ENCODE data around the gene ABLIM1. TPM values are rescaled to one million over a fixed set of nuclear protein-coding genes. Genes with fewer than 3 reads are reported as not detected.

The ABLIM1 gene
- total RNA-seq, 2 donors from 2014 or later = 141 to 184 TPM

DNA sequence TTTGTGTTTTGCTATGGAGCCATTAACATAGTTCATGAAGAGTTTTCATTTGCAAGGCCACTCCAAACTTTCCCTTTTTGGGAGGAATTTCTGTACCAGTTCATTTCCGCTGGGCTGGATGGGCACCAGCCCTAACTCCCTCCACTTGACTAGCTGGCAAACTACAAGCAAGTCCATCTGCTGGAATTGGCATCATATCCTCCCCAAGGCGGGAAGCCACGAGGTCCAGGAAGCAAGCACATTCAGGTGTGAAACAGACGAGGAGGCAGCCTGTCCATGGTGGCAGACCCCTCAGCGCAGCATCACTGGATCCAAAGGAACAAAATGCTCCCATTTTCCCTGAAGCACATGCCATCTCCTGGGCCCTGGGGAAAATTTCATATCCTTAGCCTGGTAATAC, 125.8 kb downstream of the ABLIM1 start:
- H3K36me3 Mint-ChIP-seq (ENCODE audit: low read depth) = no peaks in the 10 kb centered on the region
- H3K9me3 ChIP-seq (ENCODE audit: control insufficient read depth, low read length, poor library complexity, severe bottlenecking) = no peaks in the 10 kb centered on the region
- no peak for ATAC-seq

DNA sequence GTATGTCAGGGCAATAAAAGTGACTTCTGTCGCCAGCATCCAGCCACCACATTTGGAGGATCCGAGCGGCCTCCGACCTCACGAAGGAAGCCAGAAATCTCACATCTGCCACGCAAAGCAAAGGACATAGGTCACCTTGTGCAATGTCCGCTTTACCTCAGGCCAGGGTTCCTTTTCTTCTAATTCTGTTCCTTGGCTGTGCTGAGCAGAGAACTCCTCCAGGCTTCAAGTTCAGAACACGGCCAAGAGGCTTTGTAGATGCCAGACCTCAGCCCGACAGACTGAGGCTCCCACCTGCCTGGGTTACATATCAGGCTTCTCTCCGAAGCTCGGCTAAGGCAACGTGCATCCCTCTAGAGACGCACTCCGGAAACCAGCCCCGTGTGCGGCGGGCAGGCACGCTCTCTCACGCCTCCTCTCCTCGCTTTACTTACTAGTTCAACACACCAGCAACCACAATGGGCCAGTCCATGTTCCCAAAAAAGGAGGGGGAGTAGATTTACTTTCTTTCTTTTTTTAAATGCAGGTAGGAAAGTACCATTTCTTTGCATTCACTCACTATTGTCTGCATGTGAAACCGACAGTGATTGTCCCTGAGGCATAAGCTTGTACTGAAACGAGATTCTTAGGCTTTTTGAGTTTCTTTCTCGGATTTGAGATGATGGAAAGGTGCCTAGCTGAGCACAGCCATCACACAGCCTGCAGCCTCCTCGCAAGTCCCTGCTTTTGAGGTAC, 131.4 kb downstream of the ABLIM1 start:
- peaks cover 3% of the 10 kb centered on the region for H3K36me3 Mint-ChIP-seq (ENCODE audit: low read depth)
- ATAC-seq = peak; percentile 96
- peaks cover 36% of the 10 kb centered on the region for H3K4me1 Mint-ChIP-seq
- H3K27me3 Mint-ChIP-seq = no peaks in the 10 kb centered on the region
- peak overlapping the region; percentile 98 for H3K4me3 Mint-ChIP-seq
- no peaks in the 10 kb centered on the region for H3K9me3 ChIP-seq (ENCODE audit: control insufficient read depth, low read length, poor library complexity, severe bottlenecking)
- peak; percentile 65 to 82 (median 78) for DNase-seq
- H3K27ac Mint-ChIP-seq = peak overlapping the region; percentile 100

More for the DNA sequence above, 125.8 kb downstream of the ABLIM1 start:
- no peaks in the 10 kb centered on the region for H3K27me3 Mint-ChIP-seq
- H3K4me3 Mint-ChIP-seq = no peak overlapping the region
- DNase-seq = no peak
- no peak overlapping the region for H3K27ac Mint-ChIP-seq
- peaks cover 6% of the 10 kb centered on the region for H3K4me1 Mint-ChIP-seq

DNA sequence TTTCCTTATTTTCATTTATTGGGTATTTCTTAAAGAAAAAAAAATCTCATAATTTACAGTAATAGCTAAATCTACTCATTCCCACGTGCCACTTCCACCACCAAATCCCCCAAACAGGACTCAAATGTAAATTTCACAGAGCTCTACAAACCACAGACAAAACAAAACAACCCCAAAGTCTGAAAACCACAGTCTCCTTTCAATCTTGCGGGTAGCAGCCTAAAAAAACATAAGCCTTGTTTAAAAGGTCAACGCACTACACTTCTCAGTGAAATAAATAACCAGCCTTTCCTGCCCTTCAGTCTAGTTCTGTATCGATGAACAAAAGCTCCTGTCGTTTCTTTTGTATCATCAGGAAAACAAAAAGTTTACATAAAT, 132.0 kb downstream of the ABLIM1 start:
- H3K4me1 Mint-ChIP-seq = peaks cover 42% of the 10 kb centered on the region
- peak overlapping the region; percentile 100 for H3K27ac Mint-ChIP-seq
- peaks cover 5% of the 10 kb centered on the region for H3K36me3 Mint-ChIP-seq (ENCODE audit: low read depth)
- ATAC-seq (peak; percentile 53), DNase-seq (no peak)
- H3K27me3 Mint-ChIP-seq = no peaks in the 10 kb centered on the region
- H3K4me3 Mint-ChIP-seq = peak overlapping the region; percentile 98
- H3K9me3 ChIP-seq (ENCODE audit: control insufficient read depth, low read length, poor library complexity, severe bottlenecking) = no peaks in the 10 kb centered on the region

DNA sequence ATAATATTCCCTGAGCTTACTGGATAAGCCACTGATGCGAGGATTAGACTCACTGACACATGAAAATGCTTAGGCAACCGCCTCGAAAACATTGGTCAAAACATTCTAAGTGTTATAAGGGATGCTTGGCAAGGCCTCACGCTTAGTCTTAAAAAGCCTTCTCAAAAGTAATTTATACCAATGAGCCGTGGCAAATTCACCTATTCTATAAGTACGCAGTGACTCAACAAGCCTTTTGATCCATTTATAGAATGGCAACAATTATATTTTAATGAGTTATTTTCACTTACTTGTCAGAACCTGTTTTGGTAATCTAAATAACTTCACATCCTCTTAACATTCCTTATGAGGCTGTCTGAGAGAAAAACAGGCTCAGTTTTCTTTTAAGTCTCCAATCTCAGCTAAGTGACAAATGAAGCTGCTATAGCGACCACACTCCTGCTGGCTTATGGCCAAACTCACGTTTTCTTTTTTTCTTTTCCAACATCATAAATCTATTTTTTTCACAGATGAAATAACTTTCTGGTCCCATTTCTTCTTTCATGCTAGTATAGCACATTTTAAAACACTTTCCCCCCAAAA, 132.6 kb downstream of the ABLIM1 start:
- no peaks in the 10 kb centered on the region for H3K27me3 Mint-ChIP-seq
- ATAC-seq (no peak), DNase-seq (no peak)

DNA sequence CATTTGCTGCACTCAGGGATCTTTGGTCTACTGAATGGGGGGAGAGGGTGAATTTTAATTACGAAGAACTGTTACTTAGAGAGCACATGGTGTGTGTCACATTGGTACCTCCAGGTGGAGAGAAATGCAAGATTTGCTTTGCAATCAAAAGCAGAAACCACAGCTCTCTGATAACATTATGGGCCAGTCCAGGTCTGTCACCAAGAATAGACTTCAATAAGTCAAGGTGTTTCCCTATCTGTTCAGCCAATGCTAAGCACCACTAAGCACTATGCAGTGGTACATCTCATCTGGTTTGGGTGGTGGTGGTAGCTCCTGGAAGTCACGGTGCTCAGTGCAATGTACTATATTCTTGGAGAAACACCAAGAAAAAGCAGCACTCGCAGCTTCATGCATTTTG, 134.2 kb downstream of the ABLIM1 start:
- ATAC-seq (no peak), DNase-seq (no peak)
- peaks cover 57% of the 10 kb centered on the region for H3K4me1 Mint-ChIP-seq
- no peaks in the 10 kb centered on the region for H3K27me3 Mint-ChIP-seq
- H3K9me3 ChIP-seq (ENCODE audit: control insufficient read depth, low read length, poor library complexity, severe bottlenecking) = no peaks in the 10 kb centered on the region
- H3K4me3 Mint-ChIP-seq = peak overlapping the region; percentile 98
- H3K36me3 Mint-ChIP-seq (ENCODE audit: low read depth) = peaks cover 8% of the 10 kb centered on the region
- peak overlapping the region; percentile 100 for H3K27ac Mint-ChIP-seq

More for the DNA sequence above, 132.6 kb downstream of the ABLIM1 start:
- no peaks in the 10 kb centered on the region for H3K9me3 ChIP-seq (ENCODE audit: control insufficient read depth, low read length, poor library complexity, severe bottlenecking)
- peaks cover 6% of the 10 kb centered on the region for H3K36me3 Mint-ChIP-seq (ENCODE audit: low read depth)
- H3K4me3 Mint-ChIP-seq = peak overlapping the region; percentile 98
- H3K27ac Mint-ChIP-seq = peak overlapping the region; percentile 100
- peaks cover 45% of the 10 kb centered on the region for H3K4me1 Mint-ChIP-seq

DNA sequence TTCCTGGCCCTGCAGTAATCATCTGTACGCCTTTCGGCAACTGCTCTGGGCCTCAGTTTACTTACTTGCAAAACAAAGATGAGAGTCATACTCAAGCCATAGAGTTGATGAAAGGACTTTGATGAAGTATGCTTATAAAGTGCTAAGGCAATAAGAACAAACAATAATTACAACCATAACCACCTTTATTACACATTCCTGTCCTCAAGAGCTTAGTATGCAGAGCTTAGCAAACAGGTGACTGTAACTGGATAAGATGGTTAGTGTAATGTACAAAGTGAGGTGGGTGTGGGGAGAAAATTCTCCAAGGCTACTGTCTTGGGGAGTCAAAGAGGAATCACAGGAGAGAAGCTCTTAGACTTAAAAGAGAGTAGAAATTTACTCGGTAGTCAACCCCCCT, 136.8 kb downstream of the ABLIM1 start:
- Mint-ChIP-seq H3K4me1 (peaks cover 74% of the 10 kb centered on the region), H3K27ac (peak overlapping the region; percentile 100), H3K36me3 (ENCODE audit: low read depth) (peaks cover 6% of the 10 kb centered on the region), H3K4me3 (peak overlapping the region; percentile 86), H3K27me3 (no peaks in the 10 kb centered on the region)
- no peaks in the 10 kb centered on the region for H3K9me3 ChIP-seq (ENCODE audit: control insufficient read depth, low read length, poor library complexity, severe bottlenecking)
- ATAC-seq = no peak
- no peak for DNase-seq

DNA sequence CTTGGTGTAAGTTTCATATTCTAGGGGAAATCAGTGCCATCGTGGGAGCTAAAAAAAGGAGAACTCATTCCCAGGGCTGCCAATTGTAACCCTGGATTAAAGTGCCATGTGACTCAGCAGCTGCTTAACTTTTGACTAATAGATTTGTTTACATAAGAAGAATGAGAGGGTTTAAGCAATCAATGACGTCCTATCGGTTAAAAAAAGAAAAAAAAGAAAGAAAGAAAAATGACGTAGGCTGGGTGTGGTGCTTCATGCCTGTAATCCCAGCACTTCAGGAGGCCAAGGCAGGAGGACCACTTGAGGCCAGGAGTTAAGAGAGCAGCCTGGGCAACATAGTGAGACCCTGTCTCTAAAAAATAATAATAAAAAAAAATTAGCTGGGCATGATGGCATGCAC, 137.6 kb downstream of the ABLIM1 start:
- peaks cover 78% of the 10 kb centered on the region for H3K4me1 Mint-ChIP-seq
- H3K27me3 Mint-ChIP-seq = no peaks in the 10 kb centered on the region
- no peaks in the 10 kb centered on the region for H3K9me3 ChIP-seq (ENCODE audit: control insufficient read depth, low read length, poor library complexity, severe bottlenecking)
- peaks cover 6% of the 10 kb centered on the region for H3K36me3 Mint-ChIP-seq (ENCODE audit: low read depth)
- DNase-seq (no peak), ATAC-seq (no peak)
- H3K27ac Mint-ChIP-seq = peak overlapping the region; percentile 100
- peak overlapping the region; percentile 50 for H3K4me3 Mint-ChIP-seq

DNA sequence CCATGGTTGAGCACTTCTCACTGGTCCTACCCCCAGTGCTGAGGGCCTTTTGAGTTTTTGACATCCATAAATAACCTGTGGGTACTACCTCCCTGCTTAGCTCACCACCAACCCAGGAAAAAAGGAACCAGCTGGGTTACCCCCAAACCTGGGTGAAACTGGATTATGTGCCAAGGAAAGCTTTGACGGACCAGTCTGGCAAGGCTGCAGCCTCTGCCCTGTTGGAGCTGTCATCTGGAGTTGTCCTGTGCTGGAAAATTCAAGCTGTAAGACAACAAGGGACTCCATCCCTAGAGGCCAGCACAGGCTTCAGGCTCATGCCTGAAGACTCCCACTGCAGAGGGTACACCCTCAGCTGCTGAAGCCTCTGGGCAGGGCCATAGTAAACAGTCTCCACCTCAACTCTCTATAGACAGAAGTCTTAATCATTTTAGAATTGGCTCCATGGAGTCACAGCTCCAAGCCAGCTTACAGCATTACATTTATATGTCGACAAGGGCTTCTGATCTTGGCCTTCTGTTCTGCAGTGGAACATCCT, 138.2 kb downstream of the ABLIM1 start:
- Mint-ChIP-seq H3K27ac (peak overlapping the region; percentile 100), H3K4me3 (peak overlapping the region; percentile 50), H3K36me3 (ENCODE audit: low read depth) (peaks cover 6% of the 10 kb centered on the region), H3K27me3 (no peaks in the 10 kb centered on the region), H3K4me1 (peaks cover 81% of the 10 kb centered on the region)
- DNase-seq (no peak), ATAC-seq (no peak)
- no peaks in the 10 kb centered on the region for H3K9me3 ChIP-seq (ENCODE audit: control insufficient read depth, low read length, poor library complexity, severe bottlenecking)

DNA sequence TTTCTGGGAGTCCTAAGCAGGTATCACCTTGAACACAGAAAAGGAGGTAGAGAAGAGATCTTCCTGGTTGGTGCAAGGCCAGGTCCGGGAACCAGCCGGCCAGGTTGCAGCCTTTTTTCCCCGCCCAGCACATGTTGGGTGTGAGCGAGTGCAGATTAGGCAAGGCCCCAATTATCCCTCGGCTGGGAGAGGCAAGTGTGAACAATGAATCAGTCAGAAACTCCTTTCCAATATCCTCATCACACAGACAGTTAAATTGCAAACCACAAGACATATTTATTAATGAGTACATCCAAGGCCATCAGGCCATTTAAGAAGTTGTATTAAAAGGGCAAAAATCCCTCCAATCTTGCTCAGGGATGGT, 138.8 kb downstream of the ABLIM1 start:
- DNase-seq = no peak
- no peaks in the 10 kb centered on the region for H3K9me3 ChIP-seq (ENCODE audit: control insufficient read depth, low read length, poor library complexity, severe bottlenecking)
- Mint-ChIP-seq H3K4me1 (peaks cover 79% of the 10 kb centered on the region), H3K36me3 (ENCODE audit: low read depth) (peaks cover 6% of the 10 kb centered on the region), H3K4me3 (peak overlapping the region; percentile 39), H3K27ac (peak overlapping the region; percentile 100), H3K27me3 (no peaks in the 10 kb centered on the region)
- no peak for ATAC-seq

DNA sequence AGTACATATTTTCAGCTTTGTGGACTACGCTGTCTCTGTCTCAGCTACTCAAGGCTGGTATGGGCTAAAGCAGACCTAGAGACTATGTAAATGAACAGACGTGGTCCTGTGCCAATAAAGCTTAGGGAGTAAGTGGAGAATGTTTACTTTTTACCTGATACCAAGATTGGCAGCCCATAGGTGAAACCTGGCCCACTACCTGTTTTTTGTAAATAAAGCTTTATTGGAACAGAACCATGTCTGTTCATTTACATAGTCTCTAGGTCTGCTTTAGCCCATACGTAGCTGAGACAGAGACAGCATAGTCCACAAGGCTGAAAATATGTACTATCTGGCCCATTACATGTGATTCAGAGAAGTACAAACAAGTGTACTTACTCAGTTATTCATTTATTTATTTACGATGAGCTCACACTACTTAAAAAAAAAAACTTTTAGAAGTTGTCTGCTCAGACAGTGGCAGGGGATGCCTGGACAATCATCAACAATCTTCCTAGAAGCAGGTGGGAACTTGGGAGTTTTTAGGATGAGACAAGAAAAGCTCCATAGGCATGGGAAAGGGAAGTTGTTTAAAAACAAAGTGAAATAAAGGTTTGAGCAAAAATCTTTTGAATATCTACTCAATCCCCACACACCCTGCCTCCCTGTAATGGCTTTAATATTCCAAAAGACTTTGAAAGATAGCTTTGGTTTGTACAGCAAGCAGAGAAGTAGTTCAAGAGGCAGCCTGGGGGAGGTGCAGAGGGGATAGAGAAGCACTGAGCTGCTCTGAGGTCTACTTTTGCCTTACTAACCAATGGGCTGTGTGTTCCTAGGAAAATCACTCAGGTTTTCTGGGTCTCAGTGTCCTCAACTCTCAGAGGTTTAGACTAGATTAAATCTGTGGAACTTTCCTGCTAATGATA, 139.4 kb downstream of the ABLIM1 start:
- Mint-ChIP-seq H3K27ac (no peak overlapping the region), H3K4me3 (peak overlapping the region; percentile 39), H3K36me3 (ENCODE audit: low read depth) (peaks cover 6% of the 10 kb centered on the region), H3K4me1 (peaks cover 76% of the 10 kb centered on the region), H3K27me3 (no peaks in the 10 kb centered on the region)
- no peak for ATAC-seq
- DNase-seq = no peak
- no peaks in the 10 kb centered on the region for H3K9me3 ChIP-seq (ENCODE audit: control insufficient read depth, low read length, poor library complexity, severe bottlenecking)

DNA sequence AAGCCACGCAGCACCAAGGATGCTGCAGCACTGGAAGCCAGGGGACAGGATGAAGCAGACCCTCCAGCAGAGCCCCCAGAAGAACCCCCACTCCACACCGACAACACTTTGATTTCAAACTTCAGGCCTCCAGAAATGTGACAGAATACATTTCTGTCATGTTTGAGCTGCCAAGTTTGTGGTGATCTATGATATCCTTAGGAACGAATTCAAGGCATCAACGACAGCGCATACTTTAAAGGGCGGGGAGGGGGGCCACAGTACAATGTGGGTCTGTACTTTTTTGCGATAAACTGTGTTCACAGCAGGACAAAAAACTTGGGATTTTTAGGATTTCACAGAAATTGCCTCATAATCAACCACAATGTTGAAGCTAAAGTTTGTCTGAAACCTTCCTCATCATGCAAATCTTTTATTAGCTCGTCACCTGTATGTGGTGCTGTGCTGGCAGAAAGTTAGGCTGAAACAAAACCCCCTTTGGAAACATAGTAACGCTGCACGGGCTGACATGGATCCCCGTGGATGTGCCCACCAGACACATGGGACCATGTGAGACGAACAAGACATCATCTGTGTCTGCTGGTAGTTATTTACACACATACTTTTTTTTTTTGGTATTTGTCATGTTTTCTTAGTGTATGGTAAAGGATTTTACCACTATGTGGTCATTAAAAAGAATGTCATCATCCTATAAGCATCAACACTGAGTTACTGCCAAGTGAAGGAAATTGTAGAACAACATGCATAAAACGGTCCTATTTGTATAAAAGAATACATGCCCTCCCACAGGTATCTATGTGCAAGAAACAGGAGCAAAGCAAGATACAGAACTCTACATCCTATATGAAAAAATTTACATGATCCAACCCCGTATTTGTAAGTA, 140.5 kb downstream of the ABLIM1 start:
- H3K27me3 Mint-ChIP-seq = no peaks in the 10 kb centered on the region
- peaks cover 6% of the 10 kb centered on the region for H3K36me3 Mint-ChIP-seq (ENCODE audit: low read depth)
- no peaks in the 10 kb centered on the region for H3K9me3 ChIP-seq (ENCODE audit: control insufficient read depth, low read length, poor library complexity, severe bottlenecking)
- H3K4me1 Mint-ChIP-seq = peaks cover 79% of the 10 kb centered on the region
- DNase-seq = no peak
- ATAC-seq = no peak
- no peak overlapping the region for H3K4me3 Mint-ChIP-seq
- H3K27ac Mint-ChIP-seq = peak overlapping the region; percentile 61

DNA sequence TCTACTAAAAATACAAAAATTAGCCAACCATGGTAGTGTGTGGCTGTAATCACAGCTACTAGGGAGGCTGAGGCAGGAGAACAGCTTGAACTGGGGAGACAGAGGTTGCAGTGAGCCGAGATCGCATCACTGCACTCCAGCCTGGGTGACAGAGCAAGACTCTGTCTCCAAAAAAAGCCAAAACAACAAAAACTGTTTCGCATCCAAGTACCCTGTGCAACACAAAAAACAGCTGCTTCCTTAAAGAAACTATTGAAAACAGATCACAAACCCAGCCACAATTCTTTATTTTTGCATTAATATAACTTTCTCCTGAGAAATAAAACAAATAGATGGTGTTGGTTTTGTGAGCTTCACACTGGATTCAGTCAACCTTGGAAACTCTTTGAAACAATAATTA, 141.7 kb downstream of the ABLIM1 start:
- Mint-ChIP-seq H3K27me3 (no peaks in the 10 kb centered on the region), H3K36me3 (ENCODE audit: low read depth) (peaks cover 5% of the 10 kb centered on the region), H3K4me3 (no peak overlapping the region), H3K27ac (peak overlapping the region; percentile 61), H3K4me1 (peaks cover 81% of the 10 kb centered on the region)
- ATAC-seq = no peak
- no peak for DNase-seq
- H3K9me3 ChIP-seq (ENCODE audit: control insufficient read depth, low read length, poor library complexity, severe bottlenecking) = no peaks in the 10 kb centered on the region
